ENCODE data around the gene SHISA9.

GRCh38 chr16:13143551-13143950, 242.2 kb downstream of the SHISA9 start:
- no peak for TF ChIP-seq CTCF (IDR thresholded peaks at IDR 0.05; ENCODE audit: insufficient read depth, low read length)
- no peak for TF ChIP-seq SPI1 (IDR thresholded peaks at IDR 0.05; ENCODE audit: borderline replicate concordance, low read depth)

Data from HL-60 (cell line).